ENCODE data around the gene MAPK8. TPM values are rescaled to one million over a fixed set of nuclear protein-coding genes. Genes with fewer than 3 reads are reported as not detected.

The MAPK8 gene
- total and polyA plus RNA-seq, 12 donors: 7.6 to 103 (median 31.9) TPM

GRCh38 chr10:48484911-48485310, 178.4 kb downstream of the MAPK8 start:
- H3K4me1 ChIP-seq (replicated peaks in 1 of 2): no peaks in the 10 kb centered on the region
- no peaks in the 10 kb centered on the region for H3K9me3 ChIP-seq (replicated peaks in 1 of 3)
- peaks cover 3% of the 10 kb centered on the region for H3K27me3 ChIP-seq
- H3K4me3 ChIP-seq: no peak overlapping the region
- intact Hi-C loops (cut with DNase I): no loop called here
- WGBS, 4 donors: 70 to 87% (median 78%) methylated on average over 3 of the region's 3 CpGs
- no peak for DNase-seq
- no peak overlapping the region for H3K27ac ChIP-seq
- no peaks in the 10 kb centered on the region for H3K36me3 ChIP-seq (replicated peaks in 1 of 2)
- TF ChIP-seq CTCF (IDR thresholded peaks at IDR 0.05) (no peak), POLR2A (IDR thresholded peaks at IDR 0.05) (no peak)

- H3K4me1 ChIP-seq (replicated peaks in 1 of 2): no peaks in the 10 kb centered on the region
- intact Hi-C loops (cut with DNase I): no loop called here
- no peak for DNase-seq
- no peak overlapping the region for H3K27ac ChIP-seq
- no peaks in the 10 kb centered on the region for H3K36me3 ChIP-seq (replicated peaks in 1 of 2)
- H3K4me3 ChIP-seq: no peak overlapping the region
- H3K27me3 ChIP-seq: peaks cover 3% of the 10 kb centered on the region
- TF ChIP-seq CTCF (IDR thresholded peaks at IDR 0.05) (no peak), POLR2A (IDR thresholded peaks at IDR 0.05) (no peak)
- no peaks in the 10 kb centered on the region for H3K9me3 ChIP-seq (replicated peaks in 1 of 3)
These were observed 179.2 kb downstream of the MAPK8 start for GRCh38 chr10:48485711-48486110.

GRCh38 chr10:48487244-48487643, 180.8 kb downstream of the MAPK8 start:
- Histone ChIP-seq H3K36me3 (replicated peaks in 1 of 2) (no peaks in the 10 kb centered on the region), H3K4me3 (no peak overlapping the region), H3K9me3 (replicated peaks in 1 of 3) (no peaks in the 10 kb centered on the region), H3K4me1 (replicated peaks in 1 of 2) (no peaks in the 10 kb centered on the region), H3K27me3 (peaks cover under 1% of the 10 kb centered on the region), H3K27ac (no peak overlapping the region)
- TF ChIP-seq POLR2A (IDR thresholded peaks at IDR 0.05): no peak
- no peak for TF ChIP-seq CTCF (IDR thresholded peaks at IDR 0.05)
- 60 to 92% (median 83%) methylated on average over 1 of the region's 1 CpG for WGBS, 4 donors
- no peak for DNase-seq
- intact Hi-C loops (cut with DNase I): no loop called here

Other genes with a start within 250 kb of the MAPK8 start
- under 1 TPM in 2 of 9 donors, not detected in 7; under 0.01 to 0.55 TPM for gene FRMPD2, start 32.0 kb upstream of the MAPK8 start, total RNA-seq
- gene FRMPD2, start 32.0 kb upstream of the MAPK8 start, polyA plus RNA-seq: not detected